Measurements from ENCODE around the gene TMEM135.
"Not testable (repeated sequence)": the region's sequence is repeated elsewhere in the genome, so short reads cannot be mapped to it uniquely, and the experiment has no call there.

The TMEM135 gene

GRCh38 chr11:87020764-87021365 is 16.9 kb upstream of the TMEM135 start:
- DNase-seq (ENCODE audit: low spot score) = no peak

GRCh38 chr11:87022254-87022653 is 15.5 kb upstream of the TMEM135 start:
- DNase-seq (ENCODE audit: low spot score) = no peak

GRCh38 chr11:87022738-87023137 is 15.0 kb upstream of the TMEM135 start:
- no peak for DNase-seq (ENCODE audit: low spot score)

GRCh38 chr11:87026415-87026814 is 11.3 kb upstream of the TMEM135 start:
- not testable (repeated sequence) for DNase-seq (ENCODE audit: low spot score)

- DNase-seq (ENCODE audit: low spot score) = no peak
Observed at GRCh38 chr11:87030458-87031054, 7.2 kb upstream of the TMEM135 start.

- no peak for DNase-seq (ENCODE audit: low spot score)
Observed at GRCh38 chr11:87031433-87032170, 6.1 kb upstream of the TMEM135 start.

GRCh38 chr11:87033561-87033960 is 4.2 kb upstream of the TMEM135 start:
- DNase-seq (ENCODE audit: low spot score) = no peak

- no peak for DNase-seq (ENCODE audit: low spot score)
Observed at GRCh38 chr11:87035976-87036583, 1.7 kb upstream of the TMEM135 start.

GRCh38 chr11:87036756-87037449 is 831 bp upstream of the TMEM135 start:
- no peak for DNase-seq (ENCODE audit: low spot score)

- DNase-seq (ENCODE audit: low spot score) = peak; percentile 37
Observed at GRCh38 chr11:87038235-87038977, 672 bp downstream of the TMEM135 start.

- DNase-seq (ENCODE audit: low spot score) = peak; percentile 26
Observed at GRCh38 chr11:87039371-87039770, 1.6 kb downstream of the TMEM135 start.

GRCh38 chr11:87043894-87044293 is 6.2 kb downstream of the TMEM135 start:
- DNase-seq (ENCODE audit: low spot score) = no peak

GRCh38 chr11:87046824-87047223 is 9.1 kb downstream of the TMEM135 start:
- no peak for DNase-seq (ENCODE audit: low spot score)

- DNase-seq (ENCODE audit: low spot score) = no peak
Observed at GRCh38 chr11:87056091-87056490, 18.4 kb downstream of the TMEM135 start.

GRCh38 chr11:87057749-87058148 is 20.0 kb downstream of the TMEM135 start:
- no peak for DNase-seq (ENCODE audit: low spot score)

GRCh38 chr11:87059596-87060390 is 22.1 kb downstream of the TMEM135 start:
- DNase-seq (ENCODE audit: low spot score) = no peak

GRCh38 chr11:87061766-87062165 is 24.0 kb downstream of the TMEM135 start:
- no peak for DNase-seq (ENCODE audit: low spot score)

- no peak for DNase-seq (ENCODE audit: low spot score)
Observed at GRCh38 chr11:87063982-87064381, 26.2 kb downstream of the TMEM135 start.

GRCh38 chr11:87072787-87073186 is 35.1 kb downstream of the TMEM135 start:
- no peak for DNase-seq (ENCODE audit: low spot score)

- no peak for DNase-seq (ENCODE audit: low spot score)
Observed at GRCh38 chr11:87076260-87076783, 38.6 kb downstream of the TMEM135 start.

Measured in AG08396 (cell line).